ENCODE data around the gene CLRN2. TPM values are rescaled to one million over a fixed set of nuclear protein-coding genes. Genes with fewer than 3 reads are reported as not detected.
"Not testable (repeated sequence)": the region's sequence is repeated elsewhere in the genome, so short reads cannot be mapped to it uniquely, and the experiment has no call there.

CLRN2 gene
- total RNA-seq, 1 donor from 2014 or later = not detected

DNA sequence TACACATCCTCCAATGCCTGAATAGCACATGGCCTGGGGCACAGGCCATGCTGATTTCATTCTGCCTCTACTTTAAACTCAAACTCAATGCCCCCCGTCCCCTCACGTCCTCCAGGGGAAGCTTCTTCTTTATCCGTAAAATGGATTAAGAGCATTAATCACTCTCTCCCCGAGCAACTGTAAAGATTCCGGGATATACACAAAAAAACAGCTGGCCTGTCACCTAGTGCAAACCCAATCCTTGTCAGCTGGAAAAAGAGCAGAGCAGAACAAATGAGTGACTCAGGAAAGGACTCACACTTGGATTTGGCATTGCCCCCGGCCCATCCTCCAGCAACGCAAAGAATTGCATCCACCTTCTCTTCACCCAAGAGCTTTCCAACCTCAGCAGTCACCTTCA is 10.9 kb upstream of the CLRN2 start:
- DNase-seq (ENCODE audit: low spot score) = no peak

GRCh38 chr4:17510582-17510981 is 4.4 kb upstream of the CLRN2 start:
- DNase-seq (ENCODE audit: low spot score) = no peak

DNA sequence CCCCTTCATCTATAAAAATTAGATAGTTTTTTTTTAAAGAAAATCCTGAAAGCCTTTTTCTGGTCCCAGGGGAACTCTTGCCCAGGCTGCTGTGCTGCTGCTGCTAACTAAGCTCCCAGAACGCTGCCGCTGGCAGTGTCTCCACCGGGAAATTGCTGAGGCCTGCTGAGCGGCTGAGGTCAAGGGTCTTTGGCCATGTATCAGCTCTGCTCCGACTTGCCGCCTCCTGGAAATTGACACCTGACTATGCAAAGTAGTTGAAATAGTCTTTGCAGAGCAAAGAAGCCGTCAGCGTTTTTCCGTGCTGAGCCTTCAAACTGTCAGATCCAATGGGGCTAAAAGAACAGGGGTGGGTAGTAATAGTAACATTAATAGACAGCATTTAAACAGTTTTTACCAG is 3.9 kb upstream of the CLRN2 start:
- DNase-seq (ENCODE audit: low spot score) = no peak

DNA sequence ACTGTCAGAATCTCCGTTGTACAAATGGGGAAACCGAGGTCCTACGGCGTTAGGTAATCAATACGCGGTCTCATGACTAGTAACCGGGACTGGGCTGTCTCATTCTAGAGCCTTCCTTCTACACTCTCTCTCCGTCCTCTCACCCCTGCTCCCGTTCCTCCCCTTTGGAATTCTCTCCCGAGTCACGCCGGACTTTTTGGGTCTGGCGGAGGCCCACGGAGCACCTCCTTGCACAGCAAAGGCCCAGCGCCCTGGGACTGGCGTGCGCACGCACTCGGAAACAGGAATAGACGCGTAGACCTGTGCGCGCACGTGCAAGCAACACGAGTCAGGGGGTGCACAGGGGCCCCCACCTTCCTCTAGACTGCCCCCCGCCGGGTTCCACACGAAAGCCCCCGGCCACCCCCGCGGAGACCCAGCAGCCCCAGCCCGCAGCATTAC is 3.4 kb upstream of the CLRN2 start:
- DNase-seq (ENCODE audit: low spot score) = peak; percentile 72

DNA sequence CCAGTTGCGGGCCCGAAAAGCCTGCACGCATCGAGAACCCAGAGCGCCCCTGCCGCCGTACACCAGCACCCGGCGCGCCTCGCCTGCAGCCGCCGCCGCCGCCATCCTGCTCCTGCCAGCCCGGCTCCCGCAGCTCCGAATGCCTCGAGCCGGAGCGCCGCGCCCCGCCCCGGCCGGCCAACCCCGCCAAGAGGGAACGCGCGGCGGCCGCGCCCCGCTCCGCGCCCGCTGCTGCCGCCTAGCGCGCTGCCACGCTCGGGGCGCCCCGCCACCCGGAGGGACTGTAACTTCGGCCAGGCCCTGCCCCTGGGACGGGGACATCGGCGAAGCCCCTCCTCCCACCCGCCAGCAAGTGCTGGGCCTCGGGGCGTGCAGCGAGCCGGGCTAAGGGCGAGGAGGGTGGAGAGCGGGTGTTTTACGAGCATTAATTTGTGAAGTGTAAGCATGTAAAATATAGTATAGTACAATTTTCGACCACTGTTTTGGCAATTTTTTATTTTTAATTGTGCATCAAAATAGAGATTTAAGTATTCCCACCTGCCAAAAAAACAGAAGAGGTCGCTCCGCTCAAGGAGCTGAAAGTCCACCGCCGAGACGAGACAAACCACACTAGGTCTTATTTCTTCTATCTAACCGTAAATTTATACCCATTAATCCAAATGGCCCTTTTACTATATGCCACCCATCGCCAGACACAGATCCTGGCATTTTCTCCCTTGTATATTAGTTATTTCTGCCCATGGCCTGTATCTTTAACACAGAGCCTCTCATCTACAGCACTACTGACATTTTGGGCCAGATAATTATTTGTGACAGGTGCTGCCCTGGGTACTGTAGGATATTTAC is 2.8 kb upstream of the CLRN2 start, which contains the start of gene QDPR:
Gene QDPR, minus strand, starts transcription at position 141 of the 846 bp plus-strand sequence. Its CDS starts 36 bp downstream, at position 105.
- peak; percentile 79 for DNase-seq (ENCODE audit: low spot score)

DNA sequence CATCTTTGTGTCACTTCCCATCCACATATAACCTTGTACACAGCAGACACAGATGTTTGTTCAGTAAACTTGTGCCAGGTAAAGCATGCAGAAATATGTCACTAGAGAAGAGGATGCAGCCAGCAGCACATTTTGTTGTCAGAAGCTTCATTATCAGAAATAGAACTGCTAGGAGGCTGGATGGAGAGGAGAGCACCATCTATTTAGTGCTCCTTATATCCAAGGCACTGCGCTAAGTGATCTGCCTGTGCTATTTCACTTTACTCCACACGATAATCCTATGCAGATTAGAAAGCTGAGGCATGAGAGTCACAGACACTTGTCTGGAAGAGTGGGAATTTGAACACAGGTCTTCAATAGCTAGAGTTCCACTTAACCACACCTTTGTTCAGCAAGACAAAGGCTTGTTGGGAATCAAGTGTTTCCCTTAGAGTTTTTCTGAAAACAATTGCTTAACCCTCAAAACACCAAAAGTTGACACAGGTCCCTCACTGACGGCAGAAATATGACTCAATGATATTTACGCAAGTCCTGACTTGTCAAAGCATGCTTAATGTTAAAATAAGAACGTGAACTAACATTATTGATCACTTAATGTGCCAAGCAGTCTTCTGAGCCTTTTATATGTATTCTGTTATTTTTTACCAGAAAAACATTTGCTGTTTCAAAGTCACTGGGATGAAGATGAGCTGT is 1.8 kb upstream of the CLRN2 start:
- no peak for DNase-seq (ENCODE audit: low spot score)

DNA sequence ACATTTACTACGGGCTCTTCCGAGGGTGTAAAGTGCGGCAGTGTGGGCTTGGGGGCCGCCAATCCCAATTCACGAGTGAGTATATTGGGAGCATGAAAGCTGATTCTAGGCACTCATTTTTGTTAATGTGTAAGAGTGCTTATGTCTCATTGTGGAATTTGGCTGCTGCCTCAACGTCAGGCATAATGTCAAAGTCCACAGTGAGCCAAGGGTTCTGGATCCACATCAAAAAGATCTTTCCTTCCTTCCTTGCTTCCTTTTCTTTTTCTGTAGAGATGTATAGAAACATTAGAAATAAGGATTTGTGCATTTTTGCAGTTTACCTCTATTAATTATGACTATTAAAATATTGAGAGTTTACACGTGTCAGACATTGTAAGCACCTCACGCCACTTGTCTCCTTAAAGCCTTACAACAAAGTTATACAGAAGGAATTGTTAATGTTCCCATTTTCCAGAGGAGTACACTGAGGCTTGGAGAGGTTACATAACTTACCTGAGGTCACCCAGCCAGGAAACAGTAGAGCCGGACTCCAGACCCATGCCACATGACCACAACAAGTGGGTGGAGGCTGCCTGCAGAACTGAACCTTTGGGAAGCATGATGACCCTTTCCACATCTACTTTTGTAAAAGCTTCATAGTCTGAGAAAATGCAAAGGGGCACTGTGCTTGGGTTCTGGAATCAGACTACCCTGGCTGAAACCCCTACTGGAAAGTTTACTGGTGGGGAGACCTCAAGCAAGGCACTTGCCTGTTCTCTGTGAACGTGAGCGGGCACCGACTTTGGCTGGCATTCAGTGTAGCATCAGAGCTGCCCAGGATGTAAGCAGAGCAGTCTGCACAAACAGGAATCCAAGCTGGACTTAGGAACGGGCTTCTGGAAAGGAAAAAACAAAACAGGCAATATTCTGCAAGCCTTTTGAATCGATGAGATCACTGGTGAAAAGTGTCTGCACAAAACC is 761 bp downstream of the CLRN2 start:
- DNase-seq (ENCODE audit: low spot score) = no peak

DNA sequence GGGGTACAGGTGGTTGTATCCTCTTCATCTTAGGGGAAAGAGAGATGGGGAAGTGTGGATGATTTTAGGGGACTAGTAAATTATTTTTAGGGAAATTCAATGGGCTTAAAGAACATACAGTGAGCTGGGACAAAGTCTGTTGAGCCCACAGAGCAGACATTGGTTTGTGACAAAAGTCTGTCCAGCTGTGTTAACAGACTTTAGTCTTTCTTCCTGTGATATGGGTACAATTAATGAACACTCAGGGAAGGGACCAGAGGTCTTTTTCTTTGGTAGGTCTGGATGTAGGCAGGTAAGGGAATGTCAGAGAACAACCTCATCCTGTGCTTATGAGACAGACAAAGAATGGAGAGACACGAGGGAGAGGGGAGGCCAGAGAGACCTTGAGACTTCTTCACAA is 2.0 kb downstream of the CLRN2 start:
- DNase-seq (ENCODE audit: low spot score) = no peak

GRCh38 chr4:17517664-17518063 is 2.7 kb downstream of the CLRN2 start:
- no peak for DNase-seq (ENCODE audit: low spot score)

DNA sequence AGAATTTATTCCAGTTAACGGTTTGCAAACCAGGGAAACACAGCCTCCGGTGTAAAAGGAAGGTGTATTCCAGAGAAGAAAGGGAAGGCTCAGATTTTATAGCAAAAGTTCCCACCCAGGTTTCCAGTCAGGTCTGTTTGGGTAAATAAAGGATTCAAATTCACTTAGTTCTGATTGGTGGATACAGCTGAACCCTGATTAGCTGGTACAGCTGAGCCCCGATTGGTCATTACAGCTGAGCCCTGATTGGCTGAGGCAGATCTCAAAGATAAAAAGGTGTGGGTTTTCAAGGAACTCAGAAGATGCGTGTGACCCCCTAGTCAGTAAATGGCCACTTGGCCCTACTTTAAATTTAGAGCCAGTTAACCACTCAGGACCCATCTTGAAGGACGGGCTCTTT is 6.6 kb downstream of the CLRN2 start:
- DNase-seq (ENCODE audit: low spot score) = no peak

GRCh38 chr4:17523662-17524061 is 8.7 kb downstream of the CLRN2 start:
- no peak for DNase-seq (ENCODE audit: low spot score)

DNA sequence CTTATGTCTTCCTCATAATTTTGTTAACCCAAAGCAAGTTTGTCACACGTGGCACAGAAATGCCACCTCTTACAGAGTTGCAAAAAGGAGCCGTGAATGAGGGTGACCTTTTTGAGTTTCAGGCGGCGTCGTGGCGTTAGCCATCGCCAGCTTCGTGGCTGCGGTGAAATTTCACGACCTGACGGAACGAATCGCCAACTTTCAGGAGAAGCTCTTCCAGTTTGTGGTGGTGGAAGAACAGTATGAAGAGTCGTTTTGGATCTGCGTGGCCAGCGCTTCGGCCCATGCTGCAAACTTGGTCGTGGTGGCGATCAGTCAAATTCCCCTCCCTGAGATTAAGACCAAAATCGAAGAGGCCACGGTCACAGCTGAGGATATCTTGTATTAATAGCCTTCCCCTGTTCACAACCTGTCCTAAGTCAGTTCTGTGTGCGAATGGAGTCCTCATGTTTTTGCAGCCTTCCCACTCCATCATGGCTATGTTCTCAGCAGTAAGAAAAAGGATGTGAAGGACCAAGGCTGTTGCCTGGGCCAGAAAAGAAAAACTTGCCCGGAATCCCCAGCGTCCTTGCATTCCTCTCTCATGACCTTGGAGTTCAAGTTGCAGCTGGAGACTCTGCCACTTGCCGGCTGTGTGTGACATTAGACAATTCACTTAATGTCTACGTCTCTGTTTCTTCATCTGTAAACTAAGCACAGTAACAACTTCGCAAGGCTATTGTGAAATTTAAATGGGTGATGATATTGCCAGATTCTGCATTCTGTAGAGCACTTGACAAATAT is 11.9 kb downstream of the CLRN2 start:
- DNase-seq (ENCODE audit: low spot score) = no peak

GRCh38 chr4:17528551-17529165 is 13.7 kb downstream of the CLRN2 start:
- no peak for DNase-seq (ENCODE audit: low spot score)

GRCh38 chr4:17531538-17532285 is 16.7 kb downstream of the CLRN2 start:
- no peak for DNase-seq (ENCODE audit: low spot score)

DNA sequence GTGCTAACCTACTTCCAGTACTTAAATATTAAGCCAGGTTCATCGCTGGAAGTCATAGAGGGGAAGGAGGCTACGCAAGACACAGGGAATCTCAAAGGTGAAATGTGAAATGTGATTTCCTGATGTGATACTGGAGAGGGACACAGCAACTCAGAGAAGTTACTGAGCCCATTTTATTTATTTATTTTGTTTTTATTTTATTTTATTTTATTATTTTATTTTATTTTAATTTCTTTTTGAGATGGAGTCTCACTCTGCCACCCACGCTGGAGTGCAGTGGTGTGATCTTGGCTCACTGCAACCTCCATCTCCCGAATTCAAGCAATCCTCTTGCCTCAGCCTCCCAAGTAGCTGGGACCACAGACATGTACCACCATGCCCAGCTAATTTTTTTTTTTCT is 19.7 kb downstream of the CLRN2 start:
- no peak for DNase-seq (ENCODE audit: low spot score)

GRCh38 chr4:17535242-17535641 is 20.3 kb downstream of the CLRN2 start:
- no peak for DNase-seq (ENCODE audit: low spot score)

- DNase-seq (ENCODE audit: low spot score) = no peak
Measured at GRCh38 chr4:17535906-17536305, 20.9 kb downstream of the CLRN2 start.

- DNase-seq (ENCODE audit: low spot score) = not testable (repeated sequence)
Measured at GRCh38 chr4:17537060-17537459, 22.1 kb downstream of the CLRN2 start.

GRCh38 chr4:17544205-17544604 is 29.2 kb downstream of the CLRN2 start:
- DNase-seq (ENCODE audit: low spot score) = no peak

GRCh38 chr4:17544831-17545234 is 29.9 kb downstream of the CLRN2 start:
- DNase-seq (ENCODE audit: low spot score) = no peak
